HG03280 (cell line): Measurements from ENCODE around the gene ENTR1.
A peak's percentile ranks its signal among the peaks of the same experiment; 100 is the strongest.

ENCODE experiments used
- ATAC-seq: cut with Tn5 transposase; IDR thresholded peaks from one replicate; pipeline ENCODE4 v1.9.1; 2021; ENCODE audit warnings: mild to moderate bottlenecking, moderate library complexity; ENCODE audit not compliant: unreplicated experiment

ENTR1 gene

GRCh38 chr9:136363106-136363948 lies 47.1 kb downstream of the ENTR1 start, which contains the start of gene DNLZ:
TSS of gene DNLZ (minus strand) at chr9:136363744. CDS start at chr9:136363714, 30 bp downstream.
- peak; percentile 76 for ATAC-seq

- no peak for ATAC-seq
Observed at GRCh38 chr9:136362450-136362784, 48.0 kb downstream of the ENTR1 start.

- no peak for ATAC-seq
Observed at GRCh38 chr9:136361754-136362449, 48.5 kb downstream of the ENTR1 start.

GRCh38 chr9:136361047-136361753 lies 49.2 kb downstream of the ENTR1 start:
- no peak for ATAC-seq

- no peak for ATAC-seq
Observed at GRCh38 chr9:136359774-136360718, 50.4 kb downstream of the ENTR1 start.

GRCh38 chr9:136358888-136359287 lies 51.5 kb downstream of the ENTR1 start:
- no peak for ATAC-seq

- no peak for ATAC-seq
Observed at GRCh38 chr9:136358016-136358415, 52.4 kb downstream of the ENTR1 start.

- no peak for ATAC-seq
Observed at GRCh38 chr9:136357202-136357725, 53.1 kb downstream of the ENTR1 start.

- ATAC-seq, result no peak
Observed at GRCh38 chr9:136355616-136356557, 54.5 kb downstream of the ENTR1 start.

GRCh38 chr9:136354592-136355085 lies 55.8 kb downstream of the ENTR1 start:
- no peak for ATAC-seq

- ATAC-seq, result no peak
Observed at GRCh38 chr9:136353757-136354488, 56.5 kb downstream of the ENTR1 start.

- ATAC-seq, result no peak
Observed at GRCh38 chr9:136353088-136353487, 57.3 kb downstream of the ENTR1 start.

GRCh38 chr9:136352682-136353081 lies 57.7 kb downstream of the ENTR1 start:
- ATAC-seq, result no peak
